ENCODE measurements around the gene EIF4E3. TPM values are rescaled to one million over a fixed set of nuclear protein-coding genes. Genes with fewer than 3 reads are reported as not detected.

Gene EIF4E3
- total and polyA plus RNA-seq, 10 of the 15 experiments (the other 5 are each of a cell fraction or from before 2014, with no cell fraction given): 0.05 to 0.38 (median 0.16) TPM; not detected in 1

DNA sequence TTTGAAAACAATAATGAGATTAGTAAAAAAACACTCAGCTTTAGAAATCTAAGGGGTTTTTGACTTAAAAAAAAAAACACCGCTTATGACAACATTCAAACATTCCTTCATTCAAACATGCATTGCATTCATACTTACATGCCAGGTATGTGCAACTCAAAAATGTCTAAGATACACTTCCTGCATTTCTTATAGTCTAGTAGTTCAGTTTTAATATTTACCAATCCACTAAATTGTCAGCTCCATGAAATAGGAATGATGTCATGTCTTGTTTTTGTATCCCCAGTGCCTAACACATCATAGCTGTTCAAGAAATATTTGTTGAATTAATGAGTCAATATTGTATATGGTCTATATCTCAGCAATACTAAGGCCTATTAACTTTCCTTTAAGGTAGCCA is 51.7 kb downstream of the EIF4E3 start:
- intact Hi-C loops (cut with micrococcal nuclease; ENCODE audit: unreplicated experiment) (no loop called here), in situ Hi-C loops (cut with MboI) (no loop called here)
- ChIA-PET CTCF (no interaction called here), RAD21 (ENCODE audit: unreplicated experiment) (interaction anchor here (1.2 kb wide), 1 partner anchor 1123 kb away, joined by 4 read pairs; no protein-coding TSS in a partner anchor), POLR2A (no interaction called here), SMC1A (ENCODE audit: uncharacterized antibody, unreplicated experiment) (no interaction called here)
- WGBS (ENCODE audit: insufficient coverage, insufficient replicate concordance, low lambda C conversion rate, missing lambda C conversion rate): 81% methylated on average over 1 of the region's 1 CpG
- FAIRE-seq: no peak
- no peak for DNase-seq (ENCODE audit: low read depth, low spot score)
- peaks cover 0 to 3% of the 10 kb centered on the region in 2 experiments; a peak in 2 of 4 replicates for H3K27me3 ChIP-seq (replicated peaks in 1 of 2; ENCODE audit: control insufficient read depth in 2 of 2, insufficient read depth in 2 of 2, low read length in 1 of 2)
- no peaks in the 10 kb centered on the region for H3K4me1 ChIP-seq (ENCODE audit: control insufficient read depth, insufficient read depth, low read length)
- H3K79me2 ChIP-seq (ENCODE audit: control insufficient read depth, insufficient read depth, low read length): no peaks in the 10 kb centered on the region
- H3K4me3 ChIP-seq: no peak overlapping the region
- no peaks in the 10 kb centered on the region for H3K36me3 ChIP-seq (ENCODE audit: control insufficient read depth in 2 of 2, insufficient read depth in 2 of 2, low read length in 1 of 2)
- H3K9me3 ChIP-seq (replicated peaks; ENCODE audit: control insufficient read depth, insufficient read depth, low read length): no peaks in the 10 kb centered on the region
- no peak for ATAC-seq
- H2AFZ ChIP-seq (ENCODE audit: control insufficient read depth, low read depth, low read length): no peak overlapping the region
- no peak overlapping the region for H3K27ac ChIP-seq (ENCODE audit: control insufficient read depth, insufficient read depth)
- no peak overlapping the region for H3K9ac ChIP-seq (ENCODE audit: control insufficient read depth, insufficient read depth, low read length)
- no TSS peak for BruUV-seq (replicated peaks)
- no peaks in the 10 kb centered on the region for H4K20me1 ChIP-seq (ENCODE audit: control insufficient read depth, insufficient read depth)
- H3K4me2 ChIP-seq (ENCODE audit: control insufficient read depth, insufficient read depth): no peak overlapping the region
- TF ChIP-seq CHD1 (IDR thresholded peaks at IDR 0.05; ENCODE audit: low read depth, low read length): no peak
- no peak for TF ChIP-seq ATF7 (IDR thresholded peaks at IDR 0.05; ENCODE audit: low read depth)
- TF ChIP-seq IRF4 (IDR thresholded peaks at IDR 0.05; ENCODE audit: low read depth, low read length): no peak
- TF ChIP-seq RAD51 (IDR thresholded peaks at IDR 0.05): no peak
- TF ChIP-seq FOS (IDR thresholded peaks at IDR 0.05; ENCODE audit: borderline replicate concordance, extremely low read depth, insufficient read length): no peak
- no peak for TF ChIP-seq TARDBP (IDR thresholded peaks at IDR 0.05; ENCODE audit: borderline replicate concordance)
- TF ChIP-seq RAD21 (IDR thresholded peaks at IDR 0.05; ENCODE audit: insufficient read depth, low read depth, low read length): no peak
- TF ChIP-seq NFIC (IDR thresholded peaks at IDR 0.05; ENCODE audit: low read depth, low read length): no peak
- no peak for TF ChIP-seq BMI1 (IDR thresholded peaks at IDR 0.05; ENCODE audit: borderline replicate concordance)
- no peak for TF ChIP-seq ZNF622 (IDR thresholded peaks at IDR 0.05)
- TF ChIP-seq PAX8 (IDR thresholded peaks at IDR 0.05): no peak
- TF ChIP-seq TBL1XR1 (IDR thresholded peaks at IDR 0.05; ENCODE audit: low read depth, low read length): no peak
- TF ChIP-seq, protein P1, sequence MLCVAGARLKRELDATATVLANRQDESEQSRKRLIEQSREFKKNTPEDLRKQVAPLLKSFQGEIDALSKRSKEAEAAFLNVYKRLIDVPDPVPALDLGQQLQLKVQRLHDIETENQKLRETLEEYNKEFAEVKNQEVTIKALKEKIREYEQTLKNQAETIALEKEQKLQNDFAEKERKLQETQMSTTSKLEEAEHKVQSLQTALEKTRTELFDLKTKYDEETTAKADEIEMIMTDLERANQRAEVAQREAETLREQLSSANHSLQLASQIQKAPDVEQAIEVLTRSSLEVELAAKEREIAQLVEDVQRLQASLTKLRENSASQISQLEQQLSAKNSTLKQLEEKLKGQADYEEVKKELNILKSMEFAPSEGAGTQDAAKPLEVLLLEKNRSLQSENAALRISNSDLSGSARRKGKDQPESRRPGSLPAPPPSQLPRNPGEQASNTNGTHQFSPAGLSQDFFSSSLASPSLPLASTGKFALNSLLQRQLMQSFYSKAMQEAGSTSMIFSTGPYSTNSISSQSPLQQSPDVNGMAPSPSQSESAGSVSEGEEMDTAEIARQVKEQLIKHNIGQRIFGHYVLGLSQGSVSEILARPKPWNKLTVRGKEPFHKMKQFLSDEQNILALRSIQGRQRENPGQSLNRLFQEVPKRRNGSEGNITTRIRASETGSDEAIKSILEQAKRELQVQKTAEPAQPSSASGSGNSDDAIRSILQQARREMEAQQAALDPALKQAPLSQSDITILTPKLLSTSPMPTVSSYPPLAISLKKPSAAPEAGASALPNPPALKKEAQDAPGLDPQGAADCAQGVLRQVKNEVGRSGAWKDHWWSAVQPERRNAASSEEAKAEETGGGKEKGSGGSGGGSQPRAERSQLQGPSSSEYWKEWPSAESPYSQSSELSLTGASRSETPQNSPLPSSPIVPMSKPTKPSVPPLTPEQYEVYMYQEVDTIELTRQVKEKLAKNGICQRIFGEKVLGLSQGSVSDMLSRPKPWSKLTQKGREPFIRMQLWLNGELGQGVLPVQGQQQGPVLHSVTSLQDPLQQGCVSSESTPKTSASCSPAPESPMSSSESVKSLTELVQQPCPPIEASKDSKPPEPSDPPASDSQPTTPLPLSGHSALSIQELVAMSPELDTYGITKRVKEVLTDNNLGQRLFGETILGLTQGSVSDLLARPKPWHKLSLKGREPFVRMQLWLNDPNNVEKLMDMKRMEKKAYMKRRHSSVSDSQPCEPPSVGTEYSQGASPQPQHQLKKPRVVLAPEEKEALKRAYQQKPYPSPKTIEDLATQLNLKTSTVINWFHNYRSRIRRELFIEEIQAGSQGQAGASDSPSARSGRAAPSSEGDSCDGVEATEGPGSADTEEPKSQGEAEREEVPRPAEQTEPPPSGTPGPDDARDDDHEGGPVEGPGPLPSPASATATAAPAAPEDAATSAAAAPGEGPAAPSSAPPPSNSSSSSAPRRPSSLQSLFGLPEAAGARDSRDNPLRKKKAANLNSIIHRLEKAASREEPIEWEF (IDR thresholded peaks at IDR 0.05; ENCODE audit: insufficient replicate concordance, low read depth, low read length): no peak
- TF ChIP-seq, protein P2, sequence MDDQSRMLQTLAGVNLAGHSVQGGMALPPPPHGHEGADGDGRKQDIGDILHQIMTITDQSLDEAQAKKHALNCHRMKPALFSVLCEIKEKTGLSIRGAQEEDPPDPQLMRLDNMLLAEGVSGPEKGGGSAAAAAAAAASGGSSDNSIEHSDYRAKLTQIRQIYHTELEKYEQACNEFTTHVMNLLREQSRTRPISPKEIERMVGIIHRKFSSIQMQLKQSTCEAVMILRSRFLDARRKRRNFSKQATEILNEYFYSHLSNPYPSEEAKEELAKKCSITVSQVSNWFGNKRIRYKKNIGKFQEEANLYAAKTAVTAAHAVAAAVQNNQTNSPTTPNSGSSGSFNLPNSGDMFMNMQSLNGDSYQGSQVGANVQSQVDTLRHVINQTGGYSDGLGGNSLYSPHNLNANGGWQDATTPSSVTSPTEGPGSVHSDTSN (IDR thresholded peaks at IDR 0.05; ENCODE audit: insufficient replicate concordance, low read depth, low read length): no peak
- no peak for TF ChIP-seq POLR2AphosphoS2 (IDR thresholded peaks at IDR 0.05; ENCODE audit: low read depth, low read length)
- TF ChIP-seq, protein P3, sequence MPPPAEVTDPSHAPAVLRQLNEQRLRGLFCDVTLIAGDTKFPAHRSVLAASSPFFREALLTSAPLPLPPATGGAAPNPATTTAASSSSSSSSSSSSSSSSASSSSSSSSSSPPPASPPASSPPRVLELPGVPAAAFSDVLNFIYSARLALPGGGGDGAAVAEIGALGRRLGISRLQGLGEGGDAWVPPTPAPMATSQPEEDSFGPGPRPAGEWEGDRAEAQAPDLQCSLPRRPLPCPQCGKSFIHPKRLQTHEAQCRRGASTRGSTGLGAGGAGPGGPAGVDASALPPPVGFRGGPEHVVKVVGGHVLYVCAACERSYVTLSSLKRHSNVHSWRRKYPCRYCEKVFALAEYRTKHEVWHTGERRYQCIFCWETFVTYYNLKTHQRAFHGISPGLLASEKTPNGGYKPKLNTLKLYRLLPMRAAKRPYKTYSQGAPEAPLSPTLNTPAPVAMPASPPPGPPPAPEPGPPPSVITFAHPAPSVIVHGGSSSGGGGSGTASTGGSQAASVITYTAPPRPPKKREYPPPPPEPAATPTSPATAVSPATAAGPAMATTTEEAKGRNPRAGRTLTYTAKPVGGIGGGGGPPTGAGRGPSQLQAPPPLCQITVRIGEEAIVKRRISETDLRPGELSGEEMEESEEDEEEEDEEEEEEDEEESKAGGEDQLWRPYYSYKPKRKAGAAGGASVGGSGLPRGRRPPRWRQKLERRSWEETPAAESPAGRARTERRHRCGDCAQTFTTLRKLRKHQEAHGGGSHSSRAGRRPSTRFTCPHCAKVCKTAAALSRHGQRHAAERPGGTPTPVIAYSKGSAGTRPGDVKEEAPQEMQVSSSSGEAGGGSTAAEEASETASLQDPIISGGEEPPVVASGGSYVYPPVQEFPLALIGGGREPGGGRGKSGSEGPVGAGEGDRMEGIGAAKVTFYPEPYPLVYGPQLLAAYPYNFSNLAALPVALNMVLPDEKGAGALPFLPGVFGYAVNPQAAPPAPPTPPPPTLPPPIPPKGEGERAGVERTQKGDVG (CRISPR knock-in tag; IDR thresholded peaks at IDR 0.05): no peak
- TF ChIP-seq ZNF217 (IDR thresholded peaks at IDR 0.05): no peak

All from GM12878 (cell line).